ENCODE results near the gene LIPH.
"Not testable (repeated sequence)": the region's sequence is repeated elsewhere in the genome, so short reads cannot be mapped to it uniquely, and the experiment has no call there.

LIPH gene

DNA sequence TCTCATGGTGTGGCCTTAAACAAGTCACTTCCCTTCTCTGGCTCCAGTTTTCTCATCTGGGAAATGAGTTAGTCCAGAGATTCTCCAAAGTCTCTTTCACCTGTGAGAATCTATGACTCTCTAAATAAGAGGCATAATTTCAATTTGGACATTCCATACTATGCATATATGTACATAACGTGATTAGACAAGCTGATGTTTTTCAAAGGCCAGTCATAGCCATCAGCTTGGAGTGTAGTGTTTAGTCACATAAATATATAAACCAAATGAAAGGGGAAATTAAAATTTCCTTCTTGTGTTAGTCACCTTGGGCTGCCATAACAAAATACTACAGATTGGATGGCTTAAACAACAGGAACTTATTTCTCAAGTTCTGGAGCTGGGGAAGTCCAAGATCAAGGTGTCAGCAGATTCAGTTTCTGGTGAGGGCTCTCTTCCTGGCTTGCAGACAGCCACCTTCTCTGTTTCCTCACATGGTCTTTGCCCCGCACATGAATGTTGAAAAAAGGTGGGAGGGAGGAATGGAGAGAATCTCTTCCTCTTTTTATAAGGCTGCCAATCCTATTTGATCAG is 72.9 kb downstream of the LIPH start:
- DNase-seq, result no peak

DNA sequence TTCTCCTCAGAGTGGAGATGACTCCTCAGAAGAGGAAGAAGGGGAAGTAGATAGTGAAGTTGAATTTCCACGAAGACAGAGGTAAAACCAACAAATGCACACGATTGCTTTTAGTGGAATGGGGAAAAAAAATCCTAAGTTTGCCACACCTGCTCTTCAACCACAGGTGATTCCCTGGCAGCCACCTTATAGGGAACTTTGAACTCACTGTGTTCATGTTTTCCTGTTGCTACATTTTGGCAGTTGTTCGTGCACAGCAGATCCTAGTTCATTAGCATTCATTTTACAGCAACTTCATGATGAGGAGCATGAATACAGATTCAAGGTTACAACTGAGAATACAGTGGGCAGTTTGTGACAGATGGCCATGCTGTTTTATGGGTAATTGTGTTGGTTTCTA is 75.1 kb downstream of the LIPH start:
- no peak for DNase-seq

DNA sequence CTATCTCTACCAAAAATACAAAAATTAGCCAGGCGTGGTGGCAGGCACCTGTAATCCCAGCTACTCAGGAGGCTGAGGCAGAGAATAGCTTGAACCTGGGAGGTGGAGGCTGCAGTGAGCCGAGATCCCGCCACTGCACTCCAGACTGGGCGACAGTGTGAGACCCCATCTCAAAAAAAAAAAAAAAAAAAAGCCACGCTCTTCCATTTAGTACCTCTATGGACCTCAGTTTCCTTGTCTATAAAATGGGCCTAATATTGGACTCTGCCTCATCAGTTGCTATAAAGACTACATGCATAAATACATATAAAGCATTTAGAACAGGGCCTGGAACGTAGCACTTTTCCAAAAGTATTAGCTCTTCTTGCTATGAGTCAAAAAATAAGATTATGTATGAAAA is 77.5 kb downstream of the LIPH start:
- not testable (repeated sequence) for DNase-seq

DNA sequence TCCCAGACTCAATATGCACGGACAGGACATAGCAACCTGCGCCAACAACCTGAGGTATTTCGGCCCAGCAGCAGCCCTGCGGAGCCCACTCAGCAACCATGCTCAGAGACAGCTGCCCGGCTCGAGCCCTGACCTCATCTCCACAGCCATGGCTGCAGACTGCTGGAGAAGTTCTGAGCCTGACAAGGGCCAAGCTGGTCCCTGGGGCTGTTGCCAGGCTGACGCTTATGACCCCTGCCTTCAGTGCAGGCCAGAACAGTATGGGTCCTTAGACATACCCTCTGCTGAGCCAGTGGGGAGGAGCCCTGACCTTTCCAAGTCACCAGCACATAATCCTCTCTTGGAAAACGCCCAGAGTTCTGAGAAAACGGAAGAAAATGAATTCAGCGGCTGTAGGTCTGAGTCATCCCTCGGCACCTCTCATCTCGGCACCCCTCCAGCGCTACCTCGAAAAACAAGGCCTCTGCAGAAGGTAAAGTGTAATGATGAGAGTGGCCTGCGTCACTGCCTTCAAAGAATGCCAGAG is 79.0 kb downstream of the LIPH start:
- DNase-seq, result no peak

DNA sequence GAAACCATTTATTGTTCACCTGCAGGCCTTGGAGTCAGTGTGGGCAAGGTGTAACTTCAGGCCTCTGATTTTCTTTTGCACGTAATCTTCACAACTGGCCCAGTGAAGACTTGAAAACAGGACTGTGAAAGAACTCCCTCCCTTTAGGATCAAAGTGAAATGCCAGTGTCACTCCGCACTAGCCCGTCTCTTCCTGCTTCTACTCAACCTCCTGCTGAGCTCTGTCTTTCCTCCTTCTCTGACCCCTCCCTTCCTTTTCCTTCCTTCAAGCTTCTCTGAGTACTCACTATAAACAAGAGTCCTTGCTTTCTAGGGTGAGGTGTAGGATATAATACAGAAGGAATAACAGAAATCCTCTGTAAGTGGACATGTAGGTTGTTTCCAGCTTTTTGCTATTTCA is 82.1 kb downstream of the LIPH start:
- DNase-seq, result no peak

DNA sequence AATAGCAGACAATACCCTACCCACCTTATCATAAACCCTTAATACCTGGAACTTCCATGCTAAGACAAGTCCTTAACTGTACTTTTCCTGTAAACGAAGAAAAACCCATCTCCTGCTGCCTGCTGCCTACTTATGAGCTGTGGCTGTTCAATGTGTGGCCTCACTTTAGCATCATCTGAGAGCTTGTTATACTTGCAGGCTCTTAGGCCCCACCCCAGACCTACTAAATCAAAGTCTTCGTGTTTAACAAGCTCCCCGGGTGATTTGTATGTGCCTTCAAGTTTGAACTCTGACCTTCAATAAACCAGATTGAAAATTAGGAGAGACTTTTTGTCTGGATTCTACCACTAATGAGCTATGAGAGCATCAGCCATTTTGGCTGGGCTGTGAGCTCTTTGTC is 82.8 kb downstream of the LIPH start:
- DNase-seq, result no peak

DNA sequence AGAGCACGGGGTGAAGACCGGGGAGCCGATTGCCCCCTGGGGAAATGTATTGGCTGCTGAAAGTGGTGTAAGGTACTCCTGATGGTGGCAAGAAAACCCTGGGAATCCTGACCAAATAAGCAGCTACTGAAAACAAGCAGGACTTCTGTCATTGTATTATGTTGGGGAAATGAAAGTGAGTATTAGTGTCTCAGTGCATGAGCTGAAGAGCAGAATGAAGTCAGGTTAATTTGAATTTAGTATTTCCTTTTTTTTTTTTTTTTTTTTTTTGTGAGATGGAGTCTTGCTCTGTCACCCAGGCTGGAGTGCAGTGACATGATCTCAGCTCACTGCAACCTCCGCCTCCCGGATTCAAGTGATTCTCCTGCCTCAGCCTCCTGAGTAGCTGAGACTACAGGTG is 86.3 kb downstream of the LIPH start:
- not testable (repeated sequence) for DNase-seq

DNA sequence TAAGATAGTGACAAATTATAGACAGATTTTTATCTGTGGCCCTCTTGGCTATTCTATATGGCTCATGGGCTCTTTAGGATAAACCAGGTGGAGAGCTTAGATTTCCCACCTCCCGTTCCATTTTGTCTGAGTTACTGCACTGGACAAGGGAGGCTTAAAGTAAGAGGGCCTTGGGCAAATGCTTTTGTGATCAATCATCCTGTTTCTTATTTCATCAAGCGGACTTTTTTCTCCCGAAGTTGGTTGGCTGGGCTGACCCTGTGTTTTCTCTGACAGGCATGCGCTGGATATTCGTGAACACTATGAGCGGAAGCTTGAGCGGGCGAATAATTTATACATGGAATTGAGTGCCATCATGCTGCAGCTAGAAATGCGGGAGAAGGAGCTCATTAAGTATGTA is 86.9 kb downstream of the LIPH start:
- no peak for DNase-seq

DNA sequence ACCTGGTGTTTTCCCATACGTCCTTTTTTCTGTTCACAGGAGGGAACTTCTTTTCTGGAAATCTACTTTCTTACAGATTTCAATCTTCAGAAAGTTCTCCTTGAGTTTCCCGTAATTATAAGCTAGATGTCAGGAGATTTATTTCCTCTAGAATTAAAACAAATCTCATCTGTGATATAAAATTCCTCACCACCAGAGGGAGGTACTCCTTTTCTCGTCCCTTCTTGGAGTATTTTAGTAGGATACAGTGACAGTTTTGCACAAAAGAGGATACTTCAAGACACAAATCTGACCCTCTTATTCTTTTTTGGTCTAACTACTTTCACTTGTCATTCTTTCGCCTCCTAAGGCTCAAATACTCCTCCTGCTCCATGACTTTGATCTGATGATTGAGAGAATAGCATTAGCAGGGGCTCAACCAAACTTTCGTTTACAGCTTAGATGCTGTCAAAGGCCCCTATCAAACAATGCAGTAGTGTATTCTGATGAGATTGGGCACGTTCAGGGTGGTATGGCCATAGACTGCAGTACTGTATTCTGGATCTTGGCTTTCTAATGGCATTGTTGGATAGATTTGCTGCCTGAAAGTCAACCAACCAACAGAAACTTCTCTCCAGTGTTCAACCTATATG is 91.6 kb downstream of the LIPH start:
- DNase-seq, result no peak

DNA sequence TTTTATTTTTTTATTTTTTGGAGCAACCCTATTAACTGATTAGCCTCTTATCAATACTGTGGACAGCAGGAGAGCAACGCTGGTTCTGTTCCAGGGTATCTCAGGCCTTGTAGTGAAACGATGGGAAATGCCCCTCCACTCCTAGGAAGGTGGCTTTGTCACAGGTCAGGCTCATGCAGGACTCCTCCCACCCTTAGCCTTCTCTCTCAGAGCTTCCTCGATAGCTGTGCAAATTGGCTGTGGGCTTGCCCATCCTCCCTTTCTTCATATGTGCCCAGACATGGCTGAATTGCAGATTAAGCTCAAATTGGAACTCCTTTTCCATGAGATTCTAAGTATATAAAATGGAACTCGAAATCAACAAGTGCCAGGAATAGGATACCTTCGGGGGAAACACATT is 92.1 kb downstream of the LIPH start:
- DNase-seq, result no peak

DNA sequence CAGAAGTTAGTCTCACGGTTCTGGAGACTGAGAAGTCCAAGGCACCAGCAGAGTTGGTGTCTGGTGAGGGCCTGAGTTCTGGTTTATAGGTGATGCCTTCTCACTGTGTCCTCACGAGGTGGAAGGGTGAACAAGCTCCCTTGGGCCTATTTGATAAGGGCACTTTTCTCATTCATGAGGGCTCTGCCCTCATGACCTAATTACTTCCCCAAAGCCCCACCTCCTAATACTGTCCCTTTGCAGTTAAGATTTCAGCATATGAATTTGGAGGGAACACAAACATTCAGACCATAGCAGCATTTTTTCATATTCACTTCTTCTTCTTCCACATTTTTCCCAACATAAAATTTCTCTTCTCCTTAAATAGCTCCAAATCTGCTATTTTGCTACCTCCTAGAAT is 95.0 kb downstream of the LIPH start:
- no peak for DNase-seq
